WTC11 (cell line): Measurements from ENCODE around the gene EEF1AKMT4. TPM values are rescaled to one million over a fixed set of nuclear protein-coding genes. Genes with fewer than 3 reads are reported as not detected.

Experiments
- ATAC-seq: fragments of 200-7000 bp; cut with Tn5 transposase; 2 replicates; pipeline ENCODE4 v1.10.0; 2021; ENCODE audit warnings: mild to moderate bottlenecking, moderate library complexity
- CTCF ChIA-PET: fragments of 300-600 bp; sonication (Branson Sonifier 250); formaldehyde crosslinking; loops from one replicate; lab custom pipeline; 2021; ENCODE audit warnings: antibody characterized with exemption; lab: Charles Lee
- POLR2A ChIA-PET: fragments of 350-600 bp; sonication (Branson Sonifier 250); formaldehyde crosslinking; loops from one replicate; lab custom pipeline; 2021; ENCODE audit warnings: antibody characterized with exemption; lab: Charles Lee
- DNase-seq: peaks from one replicate; pipeline ENCODE4 v3.0.0; 2021; ENCODE audit warnings: low spot score
- H3K27ac Mint-ChIP-seq: 2 replicates; pipeline ENCODE4 v1.8.0; 2021; ENCODE audit warnings: mixed read lengths
- H3K27me3 Mint-ChIP-seq: 2 replicates; pipeline ENCODE4 v1.8.0; 2021; ENCODE audit warnings: low read depth, mild to moderate bottlenecking, moderate library complexity, mixed read lengths
- H3K36me3 Mint-ChIP-seq: 2 replicates; pipeline ENCODE4 v1.8.0; 2021; ENCODE audit warnings: mixed read lengths
- H3K4me1 Mint-ChIP-seq: 2 replicates; pipeline ENCODE4 v1.8.0; 2022; ENCODE audit warnings: mixed read lengths
- H3K4me3 Mint-ChIP-seq: 2 replicates; pipeline ENCODE4 v1.8.0; 2021; ENCODE audit warnings: mild to moderate bottlenecking, moderate library complexity, mixed read lengths
- H3K9me3 Mint-ChIP-seq: 2 replicates; pipeline ENCODE4 v1.8.0; 2021; ENCODE audit warnings: mixed read lengths
- CREM ChIP-seq: sonication (generic); formaldehyde crosslinking; IDR thresholded peaks from 2 replicates; pipeline ENCODE4 v1.8.1; 2022; ENCODE audit warnings: mild to moderate bottlenecking, missing genetic modification reagents, moderate library complexity
- ELF4 ChIP-seq: sonication (generic); formaldehyde crosslinking; IDR thresholded peaks from 2 replicates; pipeline ENCODE4 v1.8.1; 2022; ENCODE audit warnings: low read depth, mild to moderate bottlenecking, moderate library complexity, missing genetic modification reagents
- FOXP1 ChIP-seq: sonication (generic); formaldehyde crosslinking; IDR thresholded peaks from 2 replicates; pipeline ENCODE4 v1.8.0; 2022; ENCODE audit warnings: missing genetic modification reagents, mild to moderate bottlenecking, moderate library complexity, borderline replicate concordance
- GTF2I ChIP-seq: fragments of 250-450 bp; sonication (Bioruptor Pico); conservative IDR thresholded peaks from 2 replicates; pipeline ENCODE4 v1.4.0; 2021; ENCODE audit warnings: mild to moderate bottlenecking
- MXD4 ChIP-seq: fragments of 250-450 bp; sonication (Bioruptor Pico); IDR thresholded peaks from 2 replicates; pipeline ENCODE4 v1.8.0; 2021; ENCODE audit warnings: mild to moderate bottlenecking, moderate library complexity, borderline replicate concordance
- NFYB ChIP-seq: sonication (generic); formaldehyde crosslinking; conservative IDR thresholded peaks from 2 replicates; pipeline ENCODE4 v1.8.0; 2022; ENCODE audit warnings: low read depth, missing genetic modification reagents
- NR2C2 ChIP-seq: sonication (generic); formaldehyde crosslinking; IDR thresholded peaks from 2 replicates; pipeline ENCODE4 v1.8.0; 2022; ENCODE audit warnings: mild to moderate bottlenecking, missing genetic modification reagents
- RELA ChIP-seq: sonication (generic); formaldehyde crosslinking; IDR thresholded peaks from 2 replicates; pipeline ENCODE4 v1.8.1; 2022; ENCODE audit warnings: missing genetic modification reagents, mild to moderate bottlenecking, borderline replicate concordance
- TEAD1 ChIP-seq: sonication (generic); formaldehyde crosslinking; IDR thresholded peaks from 2 replicates; pipeline ENCODE4 v1.8.0; 2022; ENCODE audit warnings: mild to moderate bottlenecking, missing genetic modification reagents
- ZNF263 ChIP-seq: sonication (generic); formaldehyde crosslinking; IDR thresholded peaks from 2 replicates; pipeline ENCODE4 v1.8.1; 2022; ENCODE audit warnings: low read depth, mild to moderate bottlenecking, moderate library complexity, missing genetic modification reagents
- total RNA-seq: library from RNA; stranded (reverse); gene quantifications from 3 replicates; pipeline ENCODE4 v1.2.3, GENCODE V29; 2021
- TF ChIP-seq, protein P1 (sequence below): sonication (generic); formaldehyde crosslinking; IDR thresholded peaks from 2 replicates; pipeline ENCODE4 v1.8.0; 2022; ENCODE audit warnings: mild to moderate bottlenecking, missing genetic modification reagents
- TF ChIP-seq, protein P2 (sequence below): sonication (generic); formaldehyde crosslinking; IDR thresholded peaks from 2 replicates; pipeline ENCODE4 v1.8.1; 2022; ENCODE audit warnings: low read depth, mild to moderate bottlenecking, moderate library complexity, missing genetic modification reagents, borderline replicate concordance
- TF ChIP-seq, protein P3 (sequence below): sonication (generic); formaldehyde crosslinking; IDR thresholded peaks from 2 replicates; pipeline ENCODE4 v1.8.1; 2023; ENCODE audit warnings: mild to moderate bottlenecking, missing genetic modification reagents, moderate library complexity
- TF ChIP-seq, protein P4 (sequence below): sonication (generic); formaldehyde crosslinking; IDR thresholded peaks from 2 replicates; pipeline ENCODE4 v1.8.0; 2022; ENCODE audit warnings: mild to moderate bottlenecking, missing genetic modification reagents
- TF ChIP-seq, protein P5 (sequence below): sonication (generic); formaldehyde crosslinking; IDR thresholded peaks from 2 replicates; pipeline ENCODE4 v1.8.1; 2023; ENCODE audit warnings: mild to moderate bottlenecking, moderate library complexity, missing genetic modification reagents
- TF ChIP-seq, protein P6 (sequence below): fragments of 250-450 bp; sonication (Bioruptor Pico); IDR thresholded peaks from 2 replicates; pipeline ENCODE4 v2.1.2; 2022; ENCODE audit warnings: mild to moderate bottlenecking, moderate library complexity
- TF ChIP-seq, protein P7 (sequence below): sonication (generic); formaldehyde crosslinking; IDR thresholded peaks from 2 replicates; pipeline ENCODE4 v1.8.0; 2023; ENCODE audit warnings: missing genetic modification reagents, mild to moderate bottlenecking, borderline replicate concordance
- TF ChIP-seq, protein P8 (sequence below): fragments of 250-450 bp; sonication (Bioruptor Pico); conservative IDR thresholded peaks from 2 replicates; pipeline ENCODE4 v1.9.0; 2021; ENCODE audit warnings: mild to moderate bottlenecking

Gene EEF1AKMT4
- total RNA-seq, 1 experiment from 2014 or later: 11.3 TPM

DNA sequence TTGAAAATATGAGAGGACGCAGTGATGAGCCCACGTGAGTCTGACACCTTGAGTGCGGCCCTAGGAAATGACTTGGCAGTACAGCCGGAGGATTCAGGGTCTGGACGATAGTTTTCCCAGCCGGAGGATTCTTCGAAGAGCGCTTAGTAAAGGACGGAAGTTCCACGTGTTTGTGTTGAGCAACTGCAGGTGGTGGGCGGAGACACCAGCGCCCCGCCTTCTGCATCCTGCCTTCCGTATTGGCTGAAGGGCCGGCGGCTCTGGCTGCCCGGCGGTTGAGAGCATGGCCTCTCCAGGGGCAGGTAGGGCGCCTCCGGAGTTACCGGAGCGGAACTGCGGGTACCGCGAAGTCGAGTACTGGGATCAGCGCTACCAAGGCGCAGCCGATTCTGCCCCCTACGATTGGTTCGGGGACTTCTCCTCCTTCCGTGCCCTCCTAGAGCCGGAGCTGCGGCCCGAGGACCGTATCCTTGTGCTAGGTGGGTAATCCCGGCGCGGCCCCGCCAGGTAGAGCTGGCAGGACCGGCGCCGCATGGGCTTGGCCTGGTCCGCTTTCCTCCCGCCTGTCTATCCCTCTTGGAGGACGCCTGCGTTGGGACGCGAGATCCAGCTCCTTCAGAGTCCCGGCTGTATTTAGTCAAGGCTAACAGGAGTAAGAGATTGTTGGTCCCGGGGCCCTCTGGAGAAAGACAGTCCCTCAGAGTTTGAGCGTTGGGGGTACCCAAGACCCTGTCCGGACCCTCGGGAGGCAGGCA, at the start of gene EEF1AKMT4 (continued):
- TF ChIP-seq, protein P1, sequence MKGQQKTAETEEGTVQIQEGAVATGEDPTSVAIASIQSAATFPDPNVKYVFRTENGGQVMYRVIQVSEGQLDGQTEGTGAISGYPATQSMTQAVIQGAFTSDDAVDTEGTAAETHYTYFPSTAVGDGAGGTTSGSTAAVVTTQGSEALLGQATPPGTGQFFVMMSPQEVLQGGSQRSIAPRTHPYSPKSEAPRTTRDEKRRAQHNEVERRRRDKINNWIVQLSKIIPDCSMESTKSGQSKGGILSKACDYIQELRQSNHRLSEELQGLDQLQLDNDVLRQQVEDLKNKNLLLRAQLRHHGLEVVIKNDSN (CRISPR knock-in tag): no peak
- TF ChIP-seq, protein P2, sequence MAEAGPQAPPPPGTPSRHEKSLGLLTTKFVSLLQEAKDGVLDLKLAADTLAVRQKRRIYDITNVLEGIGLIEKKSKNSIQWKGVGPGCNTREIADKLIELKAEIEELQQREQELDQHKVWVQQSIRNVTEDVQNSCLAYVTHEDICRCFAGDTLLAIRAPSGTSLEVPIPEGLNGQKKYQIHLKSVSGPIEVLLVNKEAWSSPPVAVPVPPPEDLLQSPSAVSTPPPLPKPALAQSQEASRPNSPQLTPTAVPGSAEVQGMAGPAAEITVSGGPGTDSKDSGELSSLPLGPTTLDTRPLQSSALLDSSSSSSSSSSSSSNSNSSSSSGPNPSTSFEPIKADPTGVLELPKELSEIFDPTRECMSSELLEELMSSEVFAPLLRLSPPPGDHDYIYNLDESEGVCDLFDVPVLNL (CRISPR knock-in tag): no peak
- TF ChIP-seq, protein P3, sequence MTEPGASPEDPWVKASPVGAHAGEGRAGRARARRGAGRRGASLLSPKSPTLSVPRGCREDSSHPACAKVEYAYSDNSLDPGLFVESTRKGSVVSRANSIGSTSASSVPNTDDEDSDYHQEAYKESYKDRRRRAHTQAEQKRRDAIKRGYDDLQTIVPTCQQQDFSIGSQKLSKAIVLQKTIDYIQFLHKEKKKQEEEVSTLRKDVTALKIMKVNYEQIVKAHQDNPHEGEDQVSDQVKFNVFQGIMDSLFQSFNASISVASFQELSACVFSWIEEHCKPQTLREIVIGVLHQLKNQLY (CRISPR knock-in tag): no peak
- TF ChIP-seq TEAD1 (CRISPR knock-in tag): peak; percentile 60
- peak; percentile 50; the same call in 1 of the 2 replicates for TF ChIP-seq RELA (CRISPR knock-in tag)
- no peak for TF ChIP-seq FOXP1 (CRISPR knock-in tag)
- no peak for TF ChIP-seq NR2C2 (CRISPR knock-in tag)
- TF ChIP-seq, protein P4, sequence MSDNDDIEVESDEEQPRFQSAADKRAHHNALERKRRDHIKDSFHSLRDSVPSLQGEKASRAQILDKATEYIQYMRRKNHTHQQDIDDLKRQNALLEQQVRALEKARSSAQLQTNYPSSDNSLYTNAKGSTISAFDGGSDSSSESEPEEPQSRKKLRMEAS (CRISPR knock-in tag): peak; percentile 93
- no peak for TF ChIP-seq MXD4
- TF ChIP-seq, protein P5, sequence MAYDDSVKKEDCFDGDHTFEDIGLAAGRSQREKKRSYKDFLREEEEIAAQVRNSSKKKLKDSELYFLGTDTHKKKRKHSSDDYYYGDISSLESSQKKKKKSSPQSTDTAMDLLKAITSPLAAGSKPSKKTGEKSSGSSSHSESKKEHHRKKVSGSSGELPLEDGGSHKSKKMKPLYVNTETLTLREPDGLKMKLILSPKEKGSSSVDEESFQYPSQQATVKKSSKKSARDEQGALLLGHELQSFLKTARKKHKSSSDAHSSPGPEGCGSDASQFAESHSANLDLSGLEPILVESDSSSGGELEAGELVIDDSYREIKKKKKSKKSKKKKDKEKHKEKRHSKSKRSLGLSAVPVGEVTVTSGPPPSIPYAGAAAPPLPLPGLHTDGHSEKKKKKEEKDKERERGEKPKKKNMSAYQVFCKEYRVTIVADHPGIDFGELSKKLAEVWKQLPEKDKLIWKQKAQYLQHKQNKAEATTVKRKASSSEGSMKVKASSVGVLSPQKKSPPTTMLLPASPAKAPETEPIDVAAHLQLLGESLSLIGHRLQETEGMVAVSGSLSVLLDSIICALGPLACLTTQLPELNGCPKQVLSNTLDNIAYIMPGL: peak; percentile 91
- no peak for TF ChIP-seq CREM (CRISPR knock-in tag)
- TF ChIP-seq ELF4 (CRISPR knock-in tag): no peak

DNA sequence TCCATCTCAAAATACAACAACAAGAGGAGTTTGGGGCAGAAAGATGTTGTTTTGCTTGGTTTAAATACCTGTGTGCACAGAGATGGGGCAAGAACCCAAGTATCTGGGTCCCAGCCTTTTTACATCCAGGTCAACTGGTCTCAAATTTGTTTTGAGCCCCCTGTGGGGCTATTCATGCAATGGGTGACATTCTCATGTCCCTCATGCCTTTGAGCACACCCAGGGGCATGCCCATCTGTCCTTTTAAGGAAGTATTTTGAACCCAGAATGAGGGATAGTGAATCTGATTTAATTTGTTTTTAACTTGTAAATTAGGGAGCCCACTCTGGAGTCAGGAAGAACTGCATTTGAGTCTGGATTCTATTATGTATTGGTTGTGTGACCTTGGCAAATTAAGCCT, 48.6 kb upstream of the EEF1AKMT4 start:
- H3K4me1 Mint-ChIP-seq: no peaks in the 10 kb centered on the region
- H3K36me3 Mint-ChIP-seq: no peaks in the 10 kb centered on the region
- no peak overlapping the region for H3K27ac Mint-ChIP-seq
- H3K4me3 Mint-ChIP-seq: no peak overlapping the region
- H3K27me3 Mint-ChIP-seq: no peaks in the 10 kb centered on the region
- ATAC-seq (0 out of 2 replicates have a peak, but pooled peaks have one; percentile 24), DNase-seq (no peak)
- ChIA-PET POLR2A (no interaction called here), CTCF (interaction anchor here (0.6 kb wide), 1 partner anchor 20 kb away, joined by 4 read pairs; no protein-coding TSS in a partner anchor)
- no peaks in the 10 kb centered on the region for H3K9me3 Mint-ChIP-seq
- no peak for TF ChIP-seq TEAD1 (CRISPR knock-in tag)
- TF ChIP-seq GTF2I (CRISPR knock-in tag): no peak
- TF ChIP-seq, protein P6, sequence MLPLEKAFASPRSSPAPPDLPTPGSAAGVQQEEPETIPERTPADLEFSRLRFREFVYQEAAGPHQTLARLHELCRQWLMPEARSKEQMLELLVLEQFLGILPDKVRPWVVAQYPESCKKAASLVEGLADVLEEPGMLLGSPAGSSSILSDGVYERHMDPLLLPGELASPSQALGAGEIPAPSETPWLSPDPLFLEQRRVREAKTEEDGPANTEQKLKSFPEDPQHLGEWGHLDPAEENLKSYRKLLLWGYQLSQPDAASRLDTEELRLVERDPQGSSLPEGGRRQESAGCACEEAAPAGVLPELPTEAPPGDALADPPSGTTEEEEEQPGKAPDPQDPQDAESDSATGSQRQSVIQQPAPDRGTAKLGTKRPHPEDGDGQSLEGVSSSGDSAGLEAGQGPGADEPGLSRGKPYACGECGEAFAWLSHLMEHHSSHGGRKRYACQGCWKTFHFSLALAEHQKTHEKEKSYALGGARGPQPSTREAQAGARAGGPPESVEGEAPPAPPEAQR (CRISPR knock-in tag): no peak
- TF ChIP-seq, protein P3 (CRISPR knock-in tag): no peak
- TF ChIP-seq NFYB (CRISPR knock-in tag): no peak
- TF ChIP-seq ZNF263 (CRISPR knock-in tag): no peak
- TF ChIP-seq, protein P7, sequence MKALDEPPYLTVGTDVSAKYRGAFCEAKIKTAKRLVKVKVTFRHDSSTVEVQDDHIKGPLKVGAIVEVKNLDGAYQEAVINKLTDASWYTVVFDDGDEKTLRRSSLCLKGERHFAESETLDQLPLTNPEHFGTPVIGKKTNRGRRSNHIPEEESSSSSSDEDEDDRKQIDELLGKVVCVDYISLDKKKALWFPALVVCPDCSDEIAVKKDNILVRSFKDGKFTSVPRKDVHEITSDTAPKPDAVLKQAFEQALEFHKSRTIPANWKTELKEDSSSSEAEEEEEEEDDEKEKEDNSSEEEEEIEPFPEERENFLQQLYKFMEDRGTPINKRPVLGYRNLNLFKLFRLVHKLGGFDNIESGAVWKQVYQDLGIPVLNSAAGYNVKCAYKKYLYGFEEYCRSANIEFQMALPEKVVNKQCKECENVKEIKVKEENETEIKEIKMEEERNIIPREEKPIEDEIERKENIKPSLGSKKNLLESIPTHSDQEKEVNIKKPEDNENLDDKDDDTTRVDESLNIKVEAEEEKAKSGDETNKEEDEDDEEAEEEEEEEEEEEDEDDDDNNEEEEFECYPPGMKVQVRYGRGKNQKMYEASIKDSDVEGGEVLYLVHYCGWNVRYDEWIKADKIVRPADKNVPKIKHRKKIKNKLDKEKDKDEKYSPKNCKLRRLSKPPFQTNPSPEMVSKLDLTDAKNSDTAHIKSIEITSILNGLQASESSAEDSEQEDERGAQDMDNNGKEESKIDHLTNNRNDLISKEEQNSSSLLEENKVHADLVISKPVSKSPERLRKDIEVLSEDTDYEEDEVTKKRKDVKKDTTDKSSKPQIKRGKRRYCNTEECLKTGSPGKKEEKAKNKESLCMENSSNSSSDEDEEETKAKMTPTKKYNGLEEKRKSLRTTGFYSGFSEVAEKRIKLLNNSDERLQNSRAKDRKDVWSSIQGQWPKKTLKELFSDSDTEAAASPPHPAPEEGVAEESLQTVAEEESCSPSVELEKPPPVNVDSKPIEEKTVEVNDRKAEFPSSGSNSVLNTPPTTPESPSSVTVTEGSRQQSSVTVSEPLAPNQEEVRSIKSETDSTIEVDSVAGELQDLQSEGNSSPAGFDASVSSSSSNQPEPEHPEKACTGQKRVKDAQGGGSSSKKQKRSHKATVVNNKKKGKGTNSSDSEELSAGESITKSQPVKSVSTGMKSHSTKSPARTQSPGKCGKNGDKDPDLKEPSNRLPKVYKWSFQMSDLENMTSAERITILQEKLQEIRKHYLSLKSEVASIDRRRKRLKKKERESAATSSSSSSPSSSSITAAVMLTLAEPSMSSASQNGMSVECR (CRISPR knock-in tag): no peak
- TF ChIP-seq, protein P8, sequence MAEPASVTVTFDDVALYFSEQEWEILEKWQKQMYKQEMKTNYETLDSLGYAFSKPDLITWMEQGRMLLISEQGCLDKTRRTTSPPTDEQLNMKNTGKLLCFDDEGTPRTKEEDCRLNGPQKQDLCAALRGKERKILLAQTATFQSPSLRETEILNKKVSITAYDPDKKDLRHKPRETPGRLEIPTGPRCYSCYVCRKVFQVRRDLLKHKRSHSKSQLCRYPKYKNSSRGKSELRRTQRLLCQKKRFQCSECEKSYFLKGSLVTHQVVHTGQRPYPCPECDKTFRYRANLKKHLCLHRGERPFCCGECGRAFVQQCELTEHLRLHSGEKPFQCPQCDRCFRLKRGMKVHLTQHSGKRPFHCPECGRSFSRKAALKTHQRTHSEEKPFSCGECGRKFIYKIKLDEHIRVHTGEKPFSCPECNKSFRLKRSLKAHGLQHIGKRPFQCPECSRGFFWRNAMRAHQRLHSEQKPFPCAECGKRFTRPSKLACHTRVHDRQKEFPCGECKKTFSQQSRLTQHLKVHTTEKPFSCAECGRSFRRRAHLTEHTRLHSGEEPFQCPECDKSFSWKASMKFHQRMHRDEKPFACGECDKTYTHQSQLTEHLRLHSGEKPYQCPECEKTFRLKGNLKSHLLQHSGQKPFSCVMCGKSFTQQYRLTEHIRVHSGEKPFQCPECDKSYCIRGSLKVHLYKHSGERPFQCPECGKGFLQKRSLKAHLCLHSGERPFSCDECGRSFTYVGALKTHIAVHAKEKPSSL (CRISPR knock-in tag): no peak
- TF ChIP-seq, protein P2 (CRISPR knock-in tag): no peak
